ENCODE measurements around the gene CABLES2. TPM values are rescaled to one million over a fixed set of nuclear protein-coding genes. Genes with fewer than 3 reads are reported as not detected.

Gene CABLES2
- total RNA-seq, 1 experiment from 2014 or later: 12.4 TPM

DNA sequence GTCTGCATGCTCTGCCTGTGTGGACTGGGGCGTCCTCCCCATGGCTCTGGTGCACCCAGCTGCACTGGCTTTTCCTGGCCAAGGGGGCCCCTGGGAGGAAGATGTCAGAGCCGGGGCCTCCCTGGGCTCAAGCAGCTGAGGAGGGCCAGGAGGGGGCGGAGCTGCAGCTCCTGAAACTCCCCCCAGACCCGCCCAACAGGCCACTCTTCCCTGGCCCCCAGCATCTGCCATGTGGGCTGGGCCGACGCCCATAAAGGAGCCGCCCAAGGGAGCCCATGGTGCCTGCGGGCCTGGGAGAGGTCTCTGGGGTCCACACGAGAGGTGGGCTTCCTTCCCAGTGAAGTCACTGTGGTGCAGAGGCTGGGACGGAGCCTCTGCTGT, 16.2 kb upstream of the CABLES2 start:
- BruUV-seq (replicated peaks): no TSS peak
- ChIA-PET POLR2A (ENCODE audit: unreplicated experiment) (no interaction called here), CTCF (no interaction called here)
- Histone ChIP-seq H2AFZ (ENCODE audit: low read length) (no peak overlapping the region), H3K9me3 (ENCODE audit: low read length) (no peaks in the 10 kb centered on the region), H3K4me2 (ENCODE audit: low read length) (no peak overlapping the region), H3K27ac (ENCODE audit: low read length) (no peak overlapping the region), H3K36me3 (ENCODE audit: low read depth, low read length) (no peaks in the 10 kb centered on the region), H3K9me2 (replicated peaks; ENCODE audit: low read length) (no peaks in the 10 kb centered on the region), H3K4me1 (ENCODE audit: insufficient read depth, low read length) (peaks cover 25% of the 10 kb centered on the region), H3K27me3 (ENCODE audit: low read length) (no peaks in the 10 kb centered on the region), H3K4me3 (ENCODE audit: low read length) (no peak overlapping the region), H3K79me2 (ENCODE audit: low read length) (0 out of 2 replicates have a peak, but pooled peaks cover 5% of the 10 kb centered on the region), H3K9ac (ENCODE audit: low read length) (no peak overlapping the region), H4K20me1 (ENCODE audit: low read length) (no peaks in the 10 kb centered on the region), H3F3A (ENCODE audit: low read length, unreplicated experiment) (no peaks in the 10 kb centered on the region)
- no peak for ATAC-seq
- intact Hi-C loops (cut with micrococcal nuclease): no loop called here
- no peak for DNase-seq
- TF ChIP-seq EZH2 (IDR thresholded peaks at IDR 0.05; ENCODE audit: low read length, unreplicated experiment): no peak

DNA sequence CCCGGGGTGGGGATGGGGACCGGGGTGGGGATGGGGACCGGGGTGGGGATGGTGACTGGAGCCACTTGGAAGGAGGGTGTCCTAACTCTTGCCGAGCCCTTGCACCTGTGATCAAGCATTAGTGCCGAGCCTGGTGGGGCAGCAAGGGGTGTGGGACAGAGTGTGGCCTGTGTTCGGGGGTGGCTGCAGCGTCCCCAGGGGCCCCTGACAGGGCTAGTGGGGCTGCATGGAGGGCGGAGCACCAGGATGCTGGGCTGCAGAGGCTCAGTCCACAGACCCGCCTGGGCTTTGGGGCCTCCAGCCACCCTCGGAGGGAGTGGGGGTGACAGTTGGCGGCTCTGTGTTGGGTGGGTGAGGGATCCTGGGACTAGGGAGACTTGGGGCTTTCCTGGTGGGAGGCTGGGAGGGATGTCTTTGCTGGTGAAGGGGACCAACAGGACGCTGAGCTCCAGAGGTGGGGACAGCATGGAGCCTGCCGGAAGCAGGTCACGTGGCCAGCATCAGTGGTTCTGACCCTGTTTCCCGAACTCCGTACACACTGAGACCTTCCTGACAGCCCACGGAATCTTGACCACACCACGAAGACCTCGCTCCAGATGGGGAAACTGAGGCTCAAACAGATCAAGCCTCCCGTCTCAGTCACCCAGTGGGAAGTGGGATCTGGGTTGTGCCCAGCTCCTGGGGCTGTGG, 15.7 kb upstream of the CABLES2 start:
- no peaks in the 10 kb centered on the region for H3F3A ChIP-seq (ENCODE audit: low read length, unreplicated experiment)
- H4K20me1 ChIP-seq (ENCODE audit: low read length): no peaks in the 10 kb centered on the region
- H3K4me1 ChIP-seq (ENCODE audit: insufficient read depth, low read length): peaks cover 20% of the 10 kb centered on the region
- H3K27ac ChIP-seq (ENCODE audit: low read length): no peak overlapping the region
- 0 out of 2 replicates have a peak, but pooled peaks cover 5% of the 10 kb centered on the region for H3K79me2 ChIP-seq (ENCODE audit: low read length)
- TF ChIP-seq EZH2phosphoT487 (IDR thresholded peaks at IDR 0.05; ENCODE audit: borderline replicate concordance, low read length) (no peak), EZH2 (IDR thresholded peaks at IDR 0.05; ENCODE audit: low read length, unreplicated experiment) (no peak)
- TF ChIP-seq, protein P1, sequence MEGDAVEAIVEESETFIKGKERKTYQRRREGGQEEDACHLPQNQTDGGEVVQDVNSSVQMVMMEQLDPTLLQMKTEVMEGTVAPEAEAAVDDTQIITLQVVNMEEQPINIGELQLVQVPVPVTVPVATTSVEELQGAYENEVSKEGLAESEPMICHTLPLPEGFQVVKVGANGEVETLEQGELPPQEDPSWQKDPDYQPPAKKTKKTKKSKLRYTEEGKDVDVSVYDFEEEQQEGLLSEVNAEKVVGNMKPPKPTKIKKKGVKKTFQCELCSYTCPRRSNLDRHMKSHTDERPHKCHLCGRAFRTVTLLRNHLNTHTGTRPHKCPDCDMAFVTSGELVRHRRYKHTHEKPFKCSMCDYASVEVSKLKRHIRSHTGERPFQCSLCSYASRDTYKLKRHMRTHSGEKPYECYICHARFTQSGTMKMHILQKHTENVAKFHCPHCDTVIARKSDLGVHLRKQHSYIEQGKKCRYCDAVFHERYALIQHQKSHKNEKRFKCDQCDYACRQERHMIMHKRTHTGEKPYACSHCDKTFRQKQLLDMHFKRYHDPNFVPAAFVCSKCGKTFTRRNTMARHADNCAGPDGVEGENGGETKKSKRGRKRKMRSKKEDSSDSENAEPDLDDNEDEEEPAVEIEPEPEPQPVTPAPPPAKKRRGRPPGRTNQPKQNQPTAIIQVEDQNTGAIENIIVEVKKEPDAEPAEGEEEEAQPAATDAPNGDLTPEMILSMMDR (conservative IDR thresholded peaks at IDR 0.05; ENCODE audit: low read depth, low read length): no peak
- no peaks in the 10 kb centered on the region for H3K9me2 ChIP-seq (replicated peaks; ENCODE audit: low read length)
- no peak overlapping the region for H3K4me2 ChIP-seq (ENCODE audit: low read length)
- H3K4me3 ChIP-seq (ENCODE audit: low read length): no peak overlapping the region
- H3K36me3 ChIP-seq (ENCODE audit: low read depth, low read length): no peaks in the 10 kb centered on the region
- ATAC-seq: no peak
- CTCF ChIA-PET: no interaction called here
- no peaks in the 10 kb centered on the region for H3K9me3 ChIP-seq (ENCODE audit: low read length)
- no TSS peak for BruUV-seq (replicated peaks)
- H3K27me3 ChIP-seq (ENCODE audit: low read length): no peaks in the 10 kb centered on the region
- POLR2A ChIA-PET (ENCODE audit: unreplicated experiment): no interaction called here
- H3K9ac ChIP-seq (ENCODE audit: low read length): no peak overlapping the region
- intact Hi-C loops (cut with micrococcal nuclease): no loop called here
- no peak for DNase-seq
- no peak overlapping the region for H2AFZ ChIP-seq (ENCODE audit: low read length)

DNA sequence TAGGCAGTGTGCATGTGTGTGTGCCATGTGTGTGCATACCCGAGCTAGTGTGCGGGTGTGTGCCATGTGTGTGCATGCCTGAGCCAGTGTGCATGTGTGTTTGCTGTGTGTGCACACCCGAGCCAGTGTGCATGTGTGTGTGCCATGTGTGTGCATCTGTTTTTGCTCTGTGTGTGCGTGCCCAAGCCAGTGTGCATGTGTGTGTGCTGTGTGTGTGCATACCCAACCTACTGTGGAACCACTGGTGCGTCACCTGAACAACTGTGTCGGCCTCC, 14.6 kb upstream of the CABLES2 start:
- no peaks in the 10 kb centered on the region for H3K27me3 ChIP-seq (ENCODE audit: low read length)
- BruUV-seq (replicated peaks): no TSS peak
- ChIA-PET CTCF (no interaction called here), POLR2A (ENCODE audit: unreplicated experiment) (no interaction called here)
- ATAC-seq (no peak), DNase-seq (no peak)
- H3K4me2 ChIP-seq (ENCODE audit: low read length): no peak overlapping the region
- TF ChIP-seq, protein P1 (conservative IDR thresholded peaks at IDR 0.05; ENCODE audit: low read depth, low read length): no peak
- TF ChIP-seq EZH2 (IDR thresholded peaks at IDR 0.05; ENCODE audit: low read length, unreplicated experiment) (no peak), EZH2phosphoT487 (IDR thresholded peaks at IDR 0.05; ENCODE audit: borderline replicate concordance, low read length) (no peak)
- no peaks in the 10 kb centered on the region for H3K9me2 ChIP-seq (replicated peaks; ENCODE audit: low read length)
- no peaks in the 10 kb centered on the region for H3K36me3 ChIP-seq (ENCODE audit: low read depth, low read length)
- peaks cover 11% of the 10 kb centered on the region for H3K4me1 ChIP-seq (ENCODE audit: insufficient read depth, low read length)
- 0 out of 2 replicates have a peak, but pooled peaks cover 5% of the 10 kb centered on the region for H3K79me2 ChIP-seq (ENCODE audit: low read length)
- H2AFZ ChIP-seq (ENCODE audit: low read length): no peak overlapping the region
- H4K20me1 ChIP-seq (ENCODE audit: low read length): no peaks in the 10 kb centered on the region
- H3K9me3 ChIP-seq (ENCODE audit: low read length): no peaks in the 10 kb centered on the region
- no peaks in the 10 kb centered on the region for H3F3A ChIP-seq (ENCODE audit: low read length, unreplicated experiment)
- intact Hi-C loops (cut with micrococcal nuclease): no loop called here
- H3K27ac ChIP-seq (ENCODE audit: low read length): no peak overlapping the region
- H3K4me3 ChIP-seq (ENCODE audit: low read length): no peak overlapping the region
- no peak overlapping the region for H3K9ac ChIP-seq (ENCODE audit: low read length)

Measured in PC-3 (cell line).